Measurements from ENCODE around the gene DLG5.

DNA sequence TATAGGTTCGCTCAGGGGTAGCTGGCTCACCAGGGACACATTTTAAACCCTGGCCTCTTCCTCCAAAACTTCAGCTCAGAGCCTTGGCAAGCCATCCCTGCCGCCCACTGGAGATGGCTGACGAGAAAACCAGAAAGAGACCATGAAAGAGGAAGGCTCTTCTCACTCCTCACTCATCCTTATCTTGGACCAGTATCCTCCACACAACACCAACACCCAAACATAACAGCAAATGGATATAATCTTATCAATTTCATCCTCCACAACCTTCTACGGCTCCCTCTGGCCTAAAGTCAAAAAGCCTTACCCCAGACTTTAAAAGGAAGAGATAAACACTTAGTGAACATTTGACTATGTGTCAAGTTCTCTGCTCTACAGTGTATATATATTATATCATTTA lies 26.9 kb downstream of the DLG5 start:
- TF ChIP-seq ZBTB33 (IDR thresholded peaks at IDR 0.05), result no peak
- TF ChIP-seq CTCF (IDR thresholded peaks at IDR 0.05; ENCODE audit: low read depth, low read length, missing input control), result no peak
- TF ChIP-seq MAX (IDR thresholded peaks at IDR 0.05), result no peak
- TF ChIP-seq RAD21 (IDR thresholded peaks at IDR 0.05), result no peak
- no peak for TF ChIP-seq TAF1 (conservative IDR thresholded peaks at IDR 0.05)
- no peak for TF ChIP-seq YY1 (IDR thresholded peaks at IDR 0.05)
- TF ChIP-seq, protein P1, sequence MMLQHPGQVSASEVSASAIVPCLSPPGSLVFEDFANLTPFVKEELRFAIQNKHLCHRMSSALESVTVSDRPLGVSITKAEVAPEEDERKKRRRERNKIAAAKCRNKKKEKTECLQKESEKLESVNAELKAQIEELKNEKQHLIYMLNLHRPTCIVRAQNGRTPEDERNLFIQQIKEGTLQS (IDR thresholded peaks at IDR 0.05), result no peak
- no peak for TF ChIP-seq EGR1 (IDR thresholded peaks at IDR 0.05; ENCODE audit: low read depth in 2 of 2)
- TF ChIP-seq GABPA (IDR thresholded peaks at IDR 0.05 in 1 of 2, conservative IDR thresholded peaks at IDR 0.05 in 1 of 2), result no peak
- no peak for TF ChIP-seq JUND (IDR thresholded peaks at IDR 0.05)
